ENCODE results near the gene NELL1. TPM values are rescaled to one million over a fixed set of nuclear protein-coding genes. Genes with fewer than 3 reads are reported as not detected.

The NELL1 gene
- total RNA-seq, 2 donors from 2014 or later: not detected

DNA sequence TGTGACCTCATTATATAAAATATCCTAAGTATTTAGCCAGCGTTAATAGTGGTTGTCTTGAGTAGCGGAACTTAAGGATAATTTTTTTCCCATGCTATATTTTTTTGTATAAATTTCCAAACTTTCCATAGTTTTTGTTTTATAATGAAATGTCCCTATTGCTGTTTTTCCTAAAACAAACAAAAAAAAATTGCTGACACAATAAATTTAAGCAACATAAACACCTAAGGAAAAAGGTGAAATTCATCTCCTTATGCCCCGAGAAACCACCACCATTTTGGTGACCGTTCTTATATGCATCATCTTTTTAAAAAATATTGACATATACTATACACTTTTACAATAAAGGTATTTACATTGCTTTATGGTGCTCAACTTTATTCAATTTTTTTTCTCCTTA, 814.7 kb downstream of the NELL1 start:
- DNase-seq (no peak), ATAC-seq (no peak)
- intact Hi-C loops (cut with DNase I): no loop called here

- ATAC-seq (no peak), DNase-seq (no peak)
- intact Hi-C loops (cut with DNase I): no loop called here
Measured at GRCh38 chr11:21485006-21485405, 815.6 kb downstream of the NELL1 start.

DNA sequence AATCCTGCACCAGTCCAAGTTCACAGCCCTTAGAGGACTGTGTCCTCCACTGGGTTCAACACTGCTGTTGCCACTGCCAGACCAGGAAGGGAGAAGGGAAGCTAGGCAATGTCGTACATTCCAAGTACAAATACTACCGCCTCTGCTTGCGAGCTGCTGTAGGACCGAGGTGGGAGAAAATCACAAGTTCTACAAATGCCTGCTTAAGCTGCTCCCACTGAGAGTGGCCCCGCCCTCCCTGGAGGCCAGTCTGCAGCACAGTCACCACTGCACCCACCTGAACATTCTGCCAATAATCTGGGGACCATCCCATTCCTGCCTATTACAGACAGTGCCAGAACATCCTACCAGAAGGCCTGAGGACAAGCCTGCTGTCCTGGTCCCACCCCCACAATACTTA, 816.0 kb downstream of the NELL1 start:
- no peak for DNase-seq
- no peak for ATAC-seq
- intact Hi-C loops (cut with DNase I): no loop called here

- no peak for ATAC-seq
- DNase-seq: no peak
Measured at GRCh38 chr11:21489416-21490115, 820.2 kb downstream of the NELL1 start.

DNA sequence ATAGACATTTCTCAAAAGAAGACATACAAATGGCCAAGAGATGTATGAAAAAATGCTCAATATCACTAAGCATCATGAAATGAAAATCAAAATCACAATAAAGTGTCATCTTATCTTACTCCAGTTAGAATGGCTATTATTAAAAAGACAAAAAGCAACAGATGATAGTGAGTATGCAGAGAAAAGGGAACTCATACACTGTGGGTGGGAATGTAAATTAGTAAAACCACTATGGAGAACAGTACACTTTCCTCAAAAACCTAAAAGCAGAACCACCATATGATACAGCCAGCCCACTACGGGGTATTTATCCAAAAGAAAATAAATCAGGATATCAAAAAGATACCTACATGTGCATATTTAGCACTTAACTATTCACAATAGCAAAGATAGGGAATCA, 823.5 kb downstream of the NELL1 start:
- intact Hi-C loops (cut with DNase I): no loop called here
- ATAC-seq (no peak), DNase-seq (no peak)

More at GRCh38 chr11:21489416-21490115, 820.2 kb downstream of the NELL1 start:
- intact Hi-C loops (cut with DNase I): no loop called here

DNA sequence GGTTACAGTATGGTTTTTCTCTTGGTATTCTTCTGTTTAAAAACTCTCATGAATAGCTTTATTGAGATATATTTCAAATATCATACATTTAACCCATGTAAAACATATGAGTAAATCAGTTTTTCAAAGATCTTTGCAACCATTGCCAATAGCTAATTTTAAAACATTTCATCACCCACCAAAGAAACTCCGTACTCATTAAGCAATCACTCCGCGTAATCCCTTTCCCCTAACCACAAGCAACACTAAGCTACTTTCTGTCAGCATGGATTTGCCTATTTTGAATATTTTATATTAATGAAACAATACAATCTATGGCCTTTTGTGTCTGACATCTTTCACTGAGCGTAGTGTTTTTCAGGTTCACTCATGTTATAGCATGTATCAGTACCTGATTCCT, 825.6 kb downstream of the NELL1 start:
- DNase-seq (no peak), ATAC-seq (no peak)
- intact Hi-C loops (cut with DNase I): no loop called here

- no peak for DNase-seq
- intact Hi-C loops (cut with DNase I): no loop called here
- no peak for ATAC-seq
Measured at GRCh38 chr11:21495879-21496278, 826.5 kb downstream of the NELL1 start.

DNA sequence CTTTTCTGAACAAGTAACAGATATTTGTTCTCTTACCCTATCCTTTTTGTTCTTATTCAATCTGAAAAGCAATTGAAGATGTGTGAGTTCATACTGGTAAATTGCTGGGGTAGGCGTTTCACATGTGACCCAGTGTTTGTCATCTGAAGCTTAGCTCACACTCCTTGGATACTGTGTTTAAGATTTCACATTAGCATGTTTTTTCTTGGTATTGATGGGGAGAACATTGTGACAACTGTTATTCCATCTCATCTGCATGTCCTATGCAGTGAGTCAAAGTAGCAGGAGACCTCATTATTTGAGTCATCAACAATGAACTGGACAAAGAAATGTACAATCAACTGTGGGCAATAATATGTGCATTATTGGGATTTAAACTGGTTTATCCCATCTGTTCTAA, 831.9 kb downstream of the NELL1 start:
- DNase-seq (no peak), ATAC-seq (no peak)
- intact Hi-C loops (cut with DNase I): no loop called here

DNA sequence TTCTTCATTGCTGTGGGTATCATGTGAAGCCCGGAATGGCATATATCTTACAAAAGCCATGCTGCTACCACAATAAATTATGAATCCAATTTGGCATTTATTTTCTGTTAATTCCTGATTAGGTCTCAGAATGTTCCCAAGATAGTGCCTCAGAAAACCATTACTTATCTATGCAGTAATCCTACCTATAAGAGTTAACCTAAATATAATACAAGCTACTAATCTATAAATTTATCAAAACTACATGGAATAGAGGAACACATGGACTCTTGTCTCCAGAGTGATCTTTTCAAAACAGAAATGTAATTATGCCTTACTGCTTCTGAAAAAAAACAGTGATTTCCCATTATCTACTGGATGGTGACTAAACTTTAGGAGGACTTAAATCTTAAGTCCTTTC, 835.7 kb downstream of the NELL1 start:
- DNase-seq (no peak), ATAC-seq (no peak)
- intact Hi-C loops (cut with DNase I): no loop called here

- intact Hi-C loops (cut with DNase I): loop anchor here in 1 of 2 donors (5.0 kb wide), 2 partner anchors 370 to 865 kb away; no protein-coding TSS in a partner anchor
- ATAC-seq: peak; percentile 55 to 73
Measured at GRCh38 chr11:21511835-21512440, 842.6 kb downstream of the NELL1 start.

GRCh38 chr11:21514316-21514715, 844.9 kb downstream of the NELL1 start:
- ATAC-seq: no peak
- intact Hi-C loops (cut with DNase I): loop anchor here in 1 of 2 donors (5.0 kb wide), 2 partner anchors 372 to 867 kb away; no protein-coding TSS in a partner anchor
- no peak for DNase-seq

More at GRCh38 chr11:21511835-21512440, 842.6 kb downstream of the NELL1 start:
- peak; percentile 45 for DNase-seq

DNA sequence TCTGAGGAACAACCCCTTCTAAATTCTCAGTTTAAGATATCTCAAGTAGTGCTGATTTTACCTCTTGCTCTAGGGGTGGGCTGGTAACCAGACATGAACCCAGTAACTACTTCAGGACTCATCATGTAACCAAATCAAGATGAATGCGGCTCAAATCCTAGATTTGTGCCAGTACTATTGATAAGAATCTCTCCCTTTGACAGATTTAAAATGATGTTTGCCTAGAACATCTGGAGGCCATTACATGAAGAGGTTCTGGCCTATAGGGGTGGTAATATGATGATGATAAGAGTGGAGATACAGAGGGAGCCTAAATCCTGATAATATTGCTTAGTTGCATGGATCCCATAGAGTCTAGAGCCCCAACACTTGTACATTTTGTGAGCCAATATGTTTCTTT, 850.9 kb downstream of the NELL1 start:
- no peak for ATAC-seq
- intact Hi-C loops (cut with DNase I): no loop called here
- DNase-seq: no peak

GRCh38 chr11:21529187-21529586, 859.8 kb downstream of the NELL1 start:
- no peak for DNase-seq
- intact Hi-C loops (cut with DNase I): no loop called here

DNA sequence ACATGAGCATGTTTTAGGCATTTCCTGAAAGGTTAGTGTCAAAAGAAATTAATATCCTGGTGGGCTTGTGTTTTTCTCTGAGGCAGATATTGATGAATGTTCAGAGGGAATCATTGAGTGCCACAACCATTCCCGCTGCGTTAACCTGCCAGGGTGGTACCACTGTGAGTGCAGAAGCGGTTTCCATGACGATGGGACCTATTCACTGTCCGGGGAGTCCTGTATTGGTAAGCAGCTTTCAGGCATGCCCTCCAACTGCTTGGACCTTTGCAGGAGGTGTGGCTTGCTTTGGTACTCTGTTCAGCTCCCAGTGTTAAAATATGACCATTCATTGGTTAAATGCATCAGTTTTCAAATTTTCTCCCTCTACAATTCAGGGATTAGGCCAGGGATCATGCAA, 864.9 kb downstream of the NELL1 start:
- DNase-seq (no peak), ATAC-seq (no peak)
- intact Hi-C loops (cut with DNase I): no loop called here

More at GRCh38 chr11:21529187-21529586, 859.8 kb downstream of the NELL1 start:
- ATAC-seq: no peak

DNA sequence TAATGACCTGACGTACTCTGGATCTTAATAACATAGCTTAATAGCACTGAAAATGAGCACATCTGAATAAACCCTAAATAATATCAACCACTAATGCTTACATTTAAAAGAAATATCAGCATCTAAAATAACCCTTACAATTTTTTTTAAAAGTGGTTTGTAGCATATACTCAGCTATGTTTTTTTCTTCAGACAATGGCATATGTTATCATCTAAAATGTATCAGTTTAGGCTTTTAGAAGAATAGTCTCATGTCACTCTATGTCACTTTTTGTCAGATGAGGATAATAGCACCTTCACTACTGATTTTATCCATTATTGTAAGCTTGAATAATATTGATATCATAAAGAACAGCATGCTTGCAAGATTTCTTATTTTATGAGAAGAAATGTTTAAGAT, 868.6 kb downstream of the NELL1 start:
- intact Hi-C loops (cut with DNase I): no loop called here
- ATAC-seq (no peak), DNase-seq (no peak)

GRCh38 chr11:21541187-21541751, 871.9 kb downstream of the NELL1 start:
- DNase-seq: no peak
- intact Hi-C loops (cut with DNase I): no loop called here
- no peak for ATAC-seq

GRCh38 chr11:21543901-21544300, 874.5 kb downstream of the NELL1 start:
- intact Hi-C loops (cut with DNase I): no loop called here
- no peak for DNase-seq
- ATAC-seq: no peak

GRCh38 chr11:21545699-21546098, 876.3 kb downstream of the NELL1 start:
- DNase-seq: no peak
- ATAC-seq: no peak
- intact Hi-C loops (cut with DNase I): no loop called here

DNA sequence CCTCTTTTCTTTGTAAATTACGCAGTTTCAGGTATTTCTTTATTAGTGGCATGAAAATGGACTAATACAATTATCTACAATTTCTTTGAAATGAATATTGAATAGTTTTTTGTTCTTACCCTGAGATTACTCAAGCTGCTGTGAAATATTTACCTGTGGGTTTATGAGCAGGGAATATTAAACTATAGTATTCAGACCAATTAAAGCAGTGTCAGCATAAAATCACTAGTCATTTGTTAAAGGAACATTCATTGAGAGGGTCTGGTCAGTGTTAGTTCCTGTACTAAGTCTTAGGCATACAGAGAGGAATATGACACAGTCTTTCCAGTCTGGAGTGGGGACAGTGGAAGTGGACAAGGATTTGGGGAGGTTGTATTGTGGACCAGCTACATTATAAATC, 877.3 kb downstream of the NELL1 start:
- ATAC-seq (no peak), DNase-seq (no peak)
- intact Hi-C loops (cut with DNase I): no loop called here

DNA sequence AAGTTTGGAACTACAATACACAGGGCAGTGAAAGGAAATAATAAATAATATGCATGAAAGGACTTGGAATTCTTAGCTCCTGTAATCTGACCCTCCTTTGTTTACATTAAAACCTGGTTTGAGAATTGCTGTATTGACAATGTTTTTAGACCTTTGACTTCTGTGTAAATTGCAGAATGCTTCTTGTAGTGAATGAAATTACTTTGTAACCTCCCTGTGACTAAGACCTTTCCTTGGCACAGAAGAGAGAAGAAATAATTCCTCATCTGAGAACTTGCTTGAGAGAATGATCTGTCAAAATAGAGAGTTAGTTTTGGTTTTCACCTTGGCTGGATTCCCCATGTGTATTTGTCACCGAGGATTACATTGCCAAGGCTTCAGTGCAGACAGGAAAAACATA, 883.5 kb downstream of the NELL1 start:
- DNase-seq: no peak
- intact Hi-C loops (cut with DNase I): no loop called here
- ATAC-seq: no peak

DNA sequence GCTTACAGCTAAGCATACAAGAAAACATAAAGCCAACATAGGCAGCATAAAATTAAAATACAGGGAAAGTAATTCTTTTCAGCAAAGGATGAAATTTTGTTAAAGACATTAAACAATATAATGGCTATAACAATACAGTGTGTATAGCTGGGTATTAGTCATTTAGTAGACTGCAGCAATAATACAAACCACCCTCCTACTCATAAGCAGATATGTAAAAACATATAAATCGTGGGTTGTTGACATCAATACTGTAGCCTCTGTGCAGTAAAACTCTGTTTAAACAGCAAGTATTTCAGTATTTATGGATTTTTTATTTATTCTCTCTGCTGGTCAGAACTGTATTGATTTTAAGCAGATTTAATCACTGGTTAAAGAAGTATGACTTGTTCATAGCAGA, 884.4 kb downstream of the NELL1 start:
- ATAC-seq (no peak), DNase-seq (no peak)
- intact Hi-C loops (cut with DNase I): no loop called here
